GM13976 (cell line): ENCODE data around the gene RTL5.

Source experiments
- DNase-seq: peaks from one replicate; pipeline ENCODE4 v3.0.0; 2012; ENCODE audit warnings: low spot score
- CTCF ChIP-seq: IDR thresholded peaks from 2 replicates; pipeline ENCODE4 v1.5.1; 2012; ENCODE audit warnings: borderline replicate concordance, mild to moderate bottlenecking; ENCODE audit not compliant: insufficient read depth; ENCODE audit errors: extremely low read depth, missing control alignments, control extremely low read depth
- in situ Hi-C: fragments of 300-500 bp; cut with MboI; formaldehyde crosslinking; loops from one replicate; pipeline ENCODE4 v1.12.0; 2022; ENCODE audit warnings: low sequenced_read_pairs, mixed read lengths, inconsistent platforms; ENCODE audit not compliant: unreplicated experiment

The RTL5 gene

GRCh38 chrX:72141372-72142004 is 9.8 kb upstream of the RTL5 start:
- TF ChIP-seq CTCF: no peak
- in situ Hi-C loops: no loop called here

GRCh38 chrX:72139538-72139937 is 7.8 kb upstream of the RTL5 start:
- in situ Hi-C loops: no loop called here
- no peak for TF ChIP-seq CTCF
- DNase-seq: no peak

More at GRCh38 chrX:72141372-72142004, 9.8 kb upstream of the RTL5 start:
- DNase-seq: no peak

GRCh38 chrX:72137846-72138495 is 6.3 kb upstream of the RTL5 start:
- no peak for TF ChIP-seq CTCF
- DNase-seq: no peak
- in situ Hi-C loops: no loop called here

GRCh38 chrX:72133851-72134546 is 2.3 kb upstream of the RTL5 start:
- in situ Hi-C loops: no loop called here
- no peak for DNase-seq
- TF ChIP-seq CTCF: no peak

- TF ChIP-seq CTCF: no peak
Measured at GRCh38 chrX:72132456-72132855, 741 bp upstream of the RTL5 start.

GRCh38 chrX:72130762-72131250 is 909 bp downstream of the RTL5 start:
- DNase-seq: no peak
- no peak for TF ChIP-seq CTCF
- in situ Hi-C loops: no loop called here

More at GRCh38 chrX:72132456-72132855, 741 bp upstream of the RTL5 start:
- DNase-seq: no peak
- in situ Hi-C loops: no loop called here
